Fibroblast of mammary gland (primary cell): ENCODE data around the gene TRIML2.

Source experiments
- DNase-seq: peaks from one replicate; pipeline ENCODE4 v3.0.0-alpha.2; 2010; ENCODE audit warnings: low read depth
- H3K4me3 ChIP-seq: 2 replicates; pipeline ENCODE4 v1.5.1; 2011; ENCODE audit warnings: low read depth, mild to moderate bottlenecking, low read length, moderate library complexity; ENCODE audit not compliant: control insufficient read depth
- TF ChIP-seq, protein P1 (sequence below): conservative IDR thresholded peaks from 2 replicates; pipeline ENCODE4 v1.5.1; 2011; ENCODE audit warnings: low read depth, low read length, inconsistent platforms; ENCODE audit not compliant: control insufficient read depth, insufficient read depth

TRIML2 gene, protein sequence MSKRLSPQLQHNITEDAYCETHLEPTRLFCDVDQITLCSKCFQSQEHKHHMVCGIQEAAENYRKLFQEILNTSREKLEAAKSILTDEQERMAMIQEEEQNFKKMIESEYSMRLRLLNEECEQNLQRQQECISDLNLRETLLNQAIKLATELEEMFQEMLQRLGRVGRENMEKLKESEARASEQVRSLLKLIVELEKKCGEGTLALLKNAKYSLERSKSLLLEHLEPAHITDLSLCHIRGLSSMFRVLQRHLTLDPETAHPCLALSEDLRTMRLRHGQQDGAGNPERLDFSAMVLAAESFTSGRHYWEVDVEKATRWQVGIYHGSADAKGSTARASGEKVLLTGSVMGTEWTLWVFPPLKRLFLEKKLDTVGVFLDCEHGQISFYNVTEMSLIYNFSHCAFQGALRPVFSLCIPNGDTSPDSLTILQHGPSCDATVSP

DNA sequence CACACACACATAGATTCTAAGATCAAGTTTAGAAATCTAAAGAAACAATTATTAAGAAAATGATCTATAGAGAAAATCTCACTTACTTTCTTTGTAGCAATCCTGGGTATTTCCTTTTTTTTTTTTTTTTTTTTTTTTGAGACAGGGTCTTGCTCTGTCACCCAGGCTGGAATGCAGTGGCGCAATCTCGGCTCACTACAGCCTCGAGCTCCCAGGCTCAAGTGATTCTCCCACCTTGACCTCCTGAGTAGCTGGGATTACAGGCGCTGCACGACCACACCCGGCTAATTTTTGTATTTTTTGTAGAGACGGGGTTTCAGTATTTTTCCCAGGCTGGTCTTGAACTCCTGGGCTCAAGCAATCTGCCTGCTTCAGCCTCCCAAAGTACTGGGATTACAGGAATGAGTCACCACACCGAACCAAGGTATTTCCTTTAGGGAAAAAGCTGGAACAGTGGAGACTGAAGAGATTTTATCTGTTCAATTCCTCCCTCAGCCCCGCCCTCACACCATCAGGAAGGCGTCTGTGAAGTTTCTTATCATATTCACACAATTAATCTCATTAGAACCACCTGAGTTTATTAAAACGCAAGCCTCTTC is at the start of gene TRIML2:
TRIML2 (minus strand) TSS at position 447 of the 599 bp plus-strand sequence. CDS start 4,235 bp downstream, outside the sequence.
- no peak for DNase-seq
- no peak within 1 kb of the TSS for H3K4me3 ChIP-seq
- TF ChIP-seq, protein P1, sequence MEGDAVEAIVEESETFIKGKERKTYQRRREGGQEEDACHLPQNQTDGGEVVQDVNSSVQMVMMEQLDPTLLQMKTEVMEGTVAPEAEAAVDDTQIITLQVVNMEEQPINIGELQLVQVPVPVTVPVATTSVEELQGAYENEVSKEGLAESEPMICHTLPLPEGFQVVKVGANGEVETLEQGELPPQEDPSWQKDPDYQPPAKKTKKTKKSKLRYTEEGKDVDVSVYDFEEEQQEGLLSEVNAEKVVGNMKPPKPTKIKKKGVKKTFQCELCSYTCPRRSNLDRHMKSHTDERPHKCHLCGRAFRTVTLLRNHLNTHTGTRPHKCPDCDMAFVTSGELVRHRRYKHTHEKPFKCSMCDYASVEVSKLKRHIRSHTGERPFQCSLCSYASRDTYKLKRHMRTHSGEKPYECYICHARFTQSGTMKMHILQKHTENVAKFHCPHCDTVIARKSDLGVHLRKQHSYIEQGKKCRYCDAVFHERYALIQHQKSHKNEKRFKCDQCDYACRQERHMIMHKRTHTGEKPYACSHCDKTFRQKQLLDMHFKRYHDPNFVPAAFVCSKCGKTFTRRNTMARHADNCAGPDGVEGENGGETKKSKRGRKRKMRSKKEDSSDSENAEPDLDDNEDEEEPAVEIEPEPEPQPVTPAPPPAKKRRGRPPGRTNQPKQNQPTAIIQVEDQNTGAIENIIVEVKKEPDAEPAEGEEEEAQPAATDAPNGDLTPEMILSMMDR = no peak

DNA sequence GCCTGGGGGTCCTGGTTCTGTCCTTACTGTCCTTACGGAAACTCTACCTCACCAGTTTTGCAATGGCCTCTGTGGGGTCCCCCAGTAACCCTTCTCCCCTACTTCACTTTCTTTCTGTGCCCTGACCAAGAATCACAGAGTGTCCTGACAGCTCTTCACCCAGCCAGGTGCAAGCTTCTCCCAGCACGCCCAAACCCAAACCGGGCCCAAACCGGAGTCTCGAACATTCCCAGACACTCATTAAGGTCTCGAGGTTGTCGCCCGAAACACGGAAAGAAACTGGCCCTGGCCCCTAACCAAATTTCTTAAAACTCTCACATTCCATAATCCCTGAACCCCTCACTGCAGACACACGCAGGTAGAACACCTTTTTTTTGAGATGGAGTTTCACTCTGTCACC is 48.9 kb upstream of the TRIML2 start:
- TF ChIP-seq, protein P1 = no peak
- H3K4me3 ChIP-seq = no peak overlapping the region
- DNase-seq = no peak

DNA sequence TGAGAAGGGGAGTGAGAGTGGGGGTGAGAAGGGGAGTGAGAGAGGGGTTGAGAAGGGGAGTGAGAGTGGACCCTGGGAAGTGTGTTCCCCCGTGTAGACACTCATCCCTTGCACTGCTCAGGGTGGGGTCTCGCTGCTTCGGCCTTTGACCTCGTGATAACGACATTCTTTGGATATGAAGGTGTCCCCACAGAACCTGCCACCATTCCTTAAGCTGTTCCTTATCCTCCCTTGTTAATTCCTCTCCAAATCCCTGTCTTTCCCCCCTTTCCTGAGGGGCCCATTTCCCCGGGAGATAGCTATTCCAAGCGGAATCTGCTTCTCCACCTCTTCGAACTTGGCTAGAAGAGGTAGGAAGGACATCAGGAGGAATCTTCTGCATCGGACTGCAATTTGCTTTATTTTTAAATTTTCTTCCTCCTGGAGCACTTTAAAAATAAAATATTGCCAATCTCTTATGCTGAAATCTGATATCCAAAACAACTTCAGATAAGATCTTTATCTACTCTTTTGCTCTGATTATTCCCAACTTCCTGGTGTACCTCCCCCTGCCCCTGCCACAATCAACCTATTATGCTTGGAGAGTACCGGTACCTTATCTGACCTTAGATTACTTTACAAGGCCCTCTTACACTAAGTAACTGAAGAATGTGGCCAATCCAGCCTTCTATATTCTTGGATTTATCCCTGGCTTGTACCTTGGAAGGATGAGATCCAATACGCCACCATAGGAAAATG is 45.4 kb upstream of the TRIML2 start:
- H3K4me3 ChIP-seq = no peak overlapping the region
- no peak for DNase-seq
- TF ChIP-seq, protein P1 = no peak

DNA sequence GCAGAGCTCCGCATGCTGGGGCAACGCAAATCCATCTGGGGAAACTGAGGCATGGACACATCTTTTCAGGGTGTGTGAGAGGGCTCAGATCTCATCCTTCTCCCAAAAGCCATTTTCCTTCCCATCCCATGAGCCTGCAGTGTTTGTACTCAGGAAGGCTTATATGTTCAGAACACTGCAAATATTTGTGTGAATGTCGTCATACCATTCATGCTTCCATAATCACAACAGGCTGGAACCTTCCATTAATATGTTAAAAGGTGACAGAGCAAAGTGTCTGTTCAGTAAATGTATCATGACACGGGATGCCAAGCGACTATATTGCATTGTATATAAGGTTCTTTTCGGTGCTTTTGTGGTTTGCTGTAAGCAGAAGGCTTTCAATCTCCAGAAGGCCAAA is 38.4 kb upstream of the TRIML2 start:
- TF ChIP-seq, protein P1 = no peak
- DNase-seq = no peak
- no peak overlapping the region for H3K4me3 ChIP-seq

DNA sequence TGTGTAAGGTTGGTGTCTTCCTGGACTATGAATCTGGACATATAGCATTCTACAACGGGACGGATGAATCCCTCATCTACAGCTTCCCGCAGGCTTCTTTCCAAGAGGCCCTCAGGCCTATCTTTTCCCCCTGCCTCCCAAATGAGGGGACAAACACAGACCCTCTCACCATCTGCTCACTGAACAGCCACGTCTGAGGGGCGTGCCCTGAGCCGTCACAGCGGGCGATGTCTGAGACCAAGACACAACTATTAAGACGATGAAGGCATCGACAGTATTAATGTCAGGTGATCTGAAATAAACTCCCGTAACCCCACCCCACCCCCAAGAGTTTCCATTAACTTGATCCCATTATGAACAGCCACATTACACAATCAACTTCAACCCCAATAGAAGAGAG is 37.8 kb upstream of the TRIML2 start:
- no peak for DNase-seq
- H3K4me3 ChIP-seq = no peak overlapping the region
- TF ChIP-seq, protein P1 = no peak

DNA sequence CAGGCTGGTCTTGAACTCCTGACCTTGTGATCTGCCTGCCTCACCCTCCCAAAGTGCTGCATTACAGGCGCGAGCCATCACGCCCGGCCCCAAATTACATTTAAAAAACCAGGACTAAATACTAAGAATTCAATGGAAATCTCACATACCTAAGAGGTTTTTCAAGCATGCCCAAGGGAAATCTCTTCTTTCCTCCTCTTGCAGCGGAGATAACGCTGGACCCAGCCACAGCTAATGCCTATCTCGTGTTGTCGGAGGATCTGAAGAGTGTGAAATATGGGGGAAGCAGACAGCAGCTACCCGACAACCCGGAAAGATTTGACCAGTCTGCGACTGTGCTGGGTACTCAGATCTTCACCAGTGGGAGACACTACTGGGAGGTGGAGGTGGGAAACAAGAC is 37.2 kb upstream of the TRIML2 start:
- no peak for DNase-seq
- TF ChIP-seq, protein P1 = no peak
- no peak overlapping the region for H3K4me3 ChIP-seq
